ENCODE results near the gene DAAM1.

DNA sequence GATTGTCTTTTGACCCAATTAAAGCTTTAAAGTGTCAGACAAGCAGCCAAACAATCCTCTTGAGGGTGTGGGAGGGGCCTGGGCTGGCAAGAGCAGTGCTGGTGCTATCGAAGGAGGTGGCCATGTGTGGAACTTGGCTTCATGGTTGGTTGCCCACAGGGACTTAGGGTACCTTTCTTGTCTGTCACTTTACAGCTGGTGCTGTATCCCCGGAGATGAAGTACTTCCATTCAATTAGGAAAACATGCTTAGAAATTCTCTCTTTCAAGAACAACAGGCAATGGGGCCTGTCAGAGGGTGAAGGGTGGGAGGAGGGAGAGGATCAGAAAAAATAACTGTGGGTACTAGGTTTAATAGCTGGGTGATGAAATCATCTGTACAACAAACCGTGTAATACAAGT is 86.5 kb downstream of the DAAM1 start:
- TF ChIP-seq, protein P1, sequence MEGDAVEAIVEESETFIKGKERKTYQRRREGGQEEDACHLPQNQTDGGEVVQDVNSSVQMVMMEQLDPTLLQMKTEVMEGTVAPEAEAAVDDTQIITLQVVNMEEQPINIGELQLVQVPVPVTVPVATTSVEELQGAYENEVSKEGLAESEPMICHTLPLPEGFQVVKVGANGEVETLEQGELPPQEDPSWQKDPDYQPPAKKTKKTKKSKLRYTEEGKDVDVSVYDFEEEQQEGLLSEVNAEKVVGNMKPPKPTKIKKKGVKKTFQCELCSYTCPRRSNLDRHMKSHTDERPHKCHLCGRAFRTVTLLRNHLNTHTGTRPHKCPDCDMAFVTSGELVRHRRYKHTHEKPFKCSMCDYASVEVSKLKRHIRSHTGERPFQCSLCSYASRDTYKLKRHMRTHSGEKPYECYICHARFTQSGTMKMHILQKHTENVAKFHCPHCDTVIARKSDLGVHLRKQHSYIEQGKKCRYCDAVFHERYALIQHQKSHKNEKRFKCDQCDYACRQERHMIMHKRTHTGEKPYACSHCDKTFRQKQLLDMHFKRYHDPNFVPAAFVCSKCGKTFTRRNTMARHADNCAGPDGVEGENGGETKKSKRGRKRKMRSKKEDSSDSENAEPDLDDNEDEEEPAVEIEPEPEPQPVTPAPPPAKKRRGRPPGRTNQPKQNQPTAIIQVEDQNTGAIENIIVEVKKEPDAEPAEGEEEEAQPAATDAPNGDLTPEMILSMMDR (IDR thresholded peaks at IDR 0.05), result no peak
- TF ChIP-seq, protein P2, sequence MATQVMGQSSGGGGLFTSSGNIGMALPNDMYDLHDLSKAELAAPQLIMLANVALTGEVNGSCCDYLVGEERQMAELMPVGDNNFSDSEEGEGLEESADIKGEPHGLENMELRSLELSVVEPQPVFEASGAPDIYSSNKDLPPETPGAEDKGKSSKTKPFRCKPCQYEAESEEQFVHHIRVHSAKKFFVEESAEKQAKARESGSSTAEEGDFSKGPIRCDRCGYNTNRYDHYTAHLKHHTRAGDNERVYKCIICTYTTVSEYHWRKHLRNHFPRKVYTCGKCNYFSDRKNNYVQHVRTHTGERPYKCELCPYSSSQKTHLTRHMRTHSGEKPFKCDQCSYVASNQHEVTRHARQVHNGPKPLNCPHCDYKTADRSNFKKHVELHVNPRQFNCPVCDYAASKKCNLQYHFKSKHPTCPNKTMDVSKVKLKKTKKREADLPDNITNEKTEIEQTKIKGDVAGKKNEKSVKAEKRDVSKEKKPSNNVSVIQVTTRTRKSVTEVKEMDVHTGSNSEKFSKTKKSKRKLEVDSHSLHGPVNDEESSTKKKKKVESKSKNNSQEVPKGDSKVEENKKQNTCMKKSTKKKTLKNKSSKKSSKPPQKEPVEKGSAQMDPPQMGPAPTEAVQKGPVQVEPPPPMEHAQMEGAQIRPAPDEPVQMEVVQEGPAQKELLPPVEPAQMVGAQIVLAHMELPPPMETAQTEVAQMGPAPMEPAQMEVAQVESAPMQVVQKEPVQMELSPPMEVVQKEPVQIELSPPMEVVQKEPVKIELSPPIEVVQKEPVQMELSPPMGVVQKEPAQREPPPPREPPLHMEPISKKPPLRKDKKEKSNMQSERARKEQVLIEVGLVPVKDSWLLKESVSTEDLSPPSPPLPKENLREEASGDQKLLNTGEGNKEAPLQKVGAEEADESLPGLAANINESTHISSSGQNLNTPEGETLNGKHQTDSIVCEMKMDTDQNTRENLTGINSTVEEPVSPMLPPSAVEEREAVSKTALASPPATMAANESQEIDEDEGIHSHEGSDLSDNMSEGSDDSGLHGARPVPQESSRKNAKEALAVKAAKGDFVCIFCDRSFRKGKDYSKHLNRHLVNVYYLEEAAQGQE (IDR thresholded peaks at IDR 0.05; ENCODE audit: insufficient read depth in 1 of 2, low read depth in 2 of 2, low read length in 1 of 2), result no peak
- TF ChIP-seq POLR2AphosphoS5 (IDR thresholded peaks at IDR 0.05; ENCODE audit: low read depth, low read length) (no peak), SIN3A (IDR thresholded peaks at IDR 0.05; ENCODE audit: borderline replicate concordance, insufficient read depth, low read depth, low read length) (no peak)

All from Panc1 (cell line).